GM18519 (cell line): ENCODE results near the gene CIDEC.
"Not testable (repeated sequence)": the region's sequence is repeated elsewhere in the genome, so short reads cannot be mapped to it uniquely, and the experiment has no call there.

Experiments
- ATAC-seq: cut with Tn5 transposase; IDR thresholded peaks from one replicate; pipeline ENCODE4 v1.9.1; 2021; ENCODE audit warnings: mild to moderate bottlenecking, moderate library complexity; ENCODE audit not compliant: unreplicated experiment, low FRiP score

Gene CIDEC

DNA sequence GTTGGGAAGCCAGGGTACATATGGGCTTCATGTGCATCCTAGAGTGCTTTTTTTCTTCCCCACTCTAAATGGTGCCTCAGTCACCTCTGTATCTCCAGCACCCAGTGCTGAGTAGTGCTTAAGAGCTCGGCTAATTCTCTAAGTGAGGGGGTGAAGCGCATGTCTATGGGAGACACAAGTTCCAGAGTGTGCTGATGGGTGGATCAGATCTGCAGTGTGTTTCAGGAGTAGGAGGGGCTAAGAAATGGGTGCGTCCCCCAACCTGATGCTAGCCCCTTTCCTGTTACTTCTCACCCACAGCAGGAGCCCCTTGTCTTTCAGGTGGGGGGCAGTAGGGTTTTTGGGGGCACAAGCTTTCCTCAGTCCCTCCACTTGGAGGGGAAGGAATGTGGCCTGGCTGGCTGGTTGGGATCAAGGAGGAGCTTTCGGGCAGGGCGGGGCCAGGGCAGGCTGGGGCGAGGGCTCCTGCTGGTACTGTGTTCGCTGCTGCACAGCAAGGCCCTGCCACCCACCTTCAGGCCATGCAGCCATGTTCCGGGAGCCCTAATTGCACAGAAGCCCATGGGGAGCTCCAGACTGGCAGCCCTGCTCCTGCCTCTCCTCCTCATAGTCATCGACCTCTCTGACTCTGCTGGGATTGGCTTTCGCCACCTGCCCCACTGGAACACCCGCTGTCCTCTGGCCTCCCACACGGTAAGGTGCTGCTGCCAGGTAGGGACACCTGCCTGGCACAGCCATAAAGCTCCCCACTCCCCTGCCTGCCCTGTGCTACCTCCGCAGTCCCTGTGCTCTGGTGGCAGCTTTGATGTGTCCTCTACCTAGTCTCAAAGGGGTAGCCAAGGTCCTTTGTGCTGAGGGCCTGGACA is 22.6 kb upstream of the CIDEC start, which contains the start of gene IL17RE:
IL17RE (plus strand) TSS at position 477 of the 866 bp plus-strand sequence; CDS start at position 562, 85 bp downstream.
- ATAC-seq, result no peak

DNA sequence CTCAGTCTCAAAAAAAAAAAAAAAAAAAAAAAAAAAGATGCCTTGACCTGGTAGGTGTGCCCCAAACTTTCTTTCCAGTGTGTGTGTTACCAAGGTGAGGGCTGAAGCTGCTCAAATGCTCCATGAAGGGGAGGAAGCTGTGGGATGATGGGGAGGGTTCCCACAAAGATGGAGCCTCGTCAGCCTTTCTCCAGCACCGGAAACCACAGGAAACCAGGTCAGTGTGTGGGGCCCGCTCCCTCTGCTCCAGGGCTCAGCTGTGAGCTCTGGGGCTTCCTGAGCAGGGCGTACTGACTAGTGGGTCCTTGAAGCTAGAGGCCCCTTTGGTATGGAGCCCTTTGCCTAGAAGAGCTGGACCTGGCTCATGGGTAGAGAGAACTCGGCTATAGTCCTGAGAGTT is 21.9 kb upstream of the CIDEC start:
- no peak for ATAC-seq

DNA sequence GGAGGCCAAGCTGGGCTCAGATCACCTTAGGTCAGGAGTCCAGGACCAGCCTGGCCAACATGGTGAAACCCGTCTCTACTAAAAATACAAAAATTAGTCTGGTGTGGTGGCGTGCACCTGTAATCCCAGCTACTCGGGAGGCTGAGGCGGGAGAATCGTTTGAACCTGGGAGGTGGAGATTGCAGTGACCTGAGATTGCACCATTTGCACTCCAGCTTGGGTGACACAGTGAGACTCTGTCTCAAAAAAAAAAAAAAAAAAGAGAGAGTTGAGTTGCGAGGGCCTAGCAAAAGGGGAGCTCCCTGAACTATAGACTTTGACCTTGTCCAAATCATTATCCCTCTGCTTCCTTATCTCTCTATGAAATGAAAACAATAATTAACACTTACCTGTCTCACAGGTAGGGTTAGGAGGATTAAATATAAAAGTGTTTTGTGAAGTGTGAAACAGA is 20.9 kb upstream of the CIDEC start:
- ATAC-seq, result not testable (repeated sequence)

DNA sequence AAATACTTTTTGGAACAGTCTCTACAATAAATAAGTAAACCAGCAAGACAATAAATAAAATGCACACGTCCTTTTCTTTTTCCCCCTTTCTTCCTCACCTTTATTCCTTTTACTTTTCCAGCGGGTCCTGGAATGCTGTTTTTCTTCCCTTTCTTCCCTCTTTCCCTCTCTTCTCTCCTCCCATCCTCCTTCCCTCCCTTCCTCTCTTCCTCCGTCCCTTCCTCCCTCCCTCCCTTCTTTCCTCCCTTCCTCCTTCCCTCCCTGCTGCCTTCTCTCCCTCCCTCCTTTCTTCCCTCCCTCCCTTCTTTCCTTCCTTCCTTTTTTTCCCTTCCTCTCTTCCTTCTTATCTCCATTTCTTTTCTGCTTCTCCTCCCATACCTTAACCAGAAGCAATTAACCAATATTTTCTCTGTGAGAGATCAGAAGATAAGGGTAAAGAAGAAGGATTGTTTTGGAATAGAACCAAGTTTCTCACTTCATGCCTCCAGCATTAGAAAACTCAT is 19.3 kb upstream of the CIDEC start:
- no peak for ATAC-seq

DNA sequence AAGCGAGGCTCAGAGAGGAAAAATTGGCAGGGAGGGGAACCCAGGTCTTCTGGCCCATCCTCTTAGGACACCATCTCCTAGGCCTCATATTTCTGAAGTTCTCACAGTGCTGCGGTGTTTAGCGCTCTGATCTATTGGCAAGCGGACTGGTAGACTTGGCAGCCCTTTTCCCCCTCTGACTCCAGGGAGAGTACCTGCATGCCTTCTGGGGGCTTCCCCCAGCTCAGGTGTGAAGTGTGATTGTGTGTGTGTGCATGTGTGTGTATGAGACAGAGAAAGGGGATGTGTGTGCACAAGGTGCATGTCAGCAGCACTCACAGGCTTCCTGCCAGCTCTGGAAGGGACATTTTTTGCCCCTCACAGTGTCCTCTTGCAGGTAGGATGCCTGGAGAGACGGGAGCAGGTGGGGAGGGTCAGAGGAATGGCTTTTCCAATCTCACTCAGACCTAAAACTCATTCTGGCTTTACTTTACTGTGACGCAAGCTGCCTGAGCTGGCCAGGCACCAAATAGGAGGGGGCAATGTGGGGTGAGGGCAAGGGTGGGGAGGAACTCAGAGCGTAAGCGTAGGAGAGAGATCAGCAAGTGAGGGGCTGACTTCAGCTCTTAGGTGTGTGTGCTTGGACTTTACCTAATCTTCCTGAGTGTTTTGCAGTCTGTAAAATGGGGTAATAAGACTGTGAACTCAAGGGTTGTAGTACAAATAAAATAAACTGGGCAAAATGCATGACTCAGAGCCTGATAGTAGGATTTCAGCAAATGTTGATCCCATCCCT is 18.6 kb upstream of the CIDEC start:
- no peak for ATAC-seq

DNA sequence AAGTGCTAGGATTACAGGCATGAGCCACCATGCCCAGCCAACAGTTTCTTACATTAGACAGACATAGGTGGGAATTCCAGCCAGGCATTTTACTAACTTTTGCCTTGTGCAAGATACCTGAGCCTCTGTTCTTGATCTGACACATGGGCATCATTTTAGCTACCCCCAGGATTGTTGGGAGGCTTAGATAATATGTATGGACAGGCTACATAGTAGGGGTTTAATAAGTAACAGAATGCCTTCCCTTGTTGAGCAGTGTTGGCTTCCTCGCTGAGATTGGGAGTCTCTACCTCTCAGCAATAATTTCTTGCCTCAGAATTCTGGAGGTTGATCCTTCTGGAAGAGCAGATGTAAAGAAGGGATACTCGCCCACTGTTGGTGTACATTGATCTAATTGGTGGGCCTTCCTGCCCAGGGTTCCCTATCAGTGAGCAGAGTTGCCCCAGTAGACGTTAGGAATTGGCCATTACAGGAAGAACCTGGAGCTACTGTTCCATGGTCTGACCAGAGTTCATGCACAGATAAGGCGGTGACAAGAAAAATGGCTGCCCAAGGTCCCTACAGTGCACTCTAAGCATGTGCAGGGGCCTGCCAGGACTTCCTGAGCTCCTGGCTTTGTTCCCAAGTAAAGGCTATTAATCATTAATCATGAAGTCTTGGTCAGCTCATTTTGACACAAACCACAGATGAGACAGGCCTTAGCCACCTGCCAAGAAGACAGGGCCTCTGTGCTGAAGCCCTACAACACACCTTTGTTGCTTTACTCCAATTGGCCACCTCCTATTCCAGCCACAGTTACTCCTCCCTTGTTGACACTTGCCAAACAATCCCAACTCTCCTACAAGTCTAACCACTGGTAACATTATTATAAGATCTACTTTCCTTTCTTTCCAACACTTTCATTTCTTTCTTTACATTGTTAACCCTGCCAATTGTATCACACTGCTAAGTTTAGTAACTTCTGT is 17.6 kb upstream of the CIDEC start:
- no peak for ATAC-seq

DNA sequence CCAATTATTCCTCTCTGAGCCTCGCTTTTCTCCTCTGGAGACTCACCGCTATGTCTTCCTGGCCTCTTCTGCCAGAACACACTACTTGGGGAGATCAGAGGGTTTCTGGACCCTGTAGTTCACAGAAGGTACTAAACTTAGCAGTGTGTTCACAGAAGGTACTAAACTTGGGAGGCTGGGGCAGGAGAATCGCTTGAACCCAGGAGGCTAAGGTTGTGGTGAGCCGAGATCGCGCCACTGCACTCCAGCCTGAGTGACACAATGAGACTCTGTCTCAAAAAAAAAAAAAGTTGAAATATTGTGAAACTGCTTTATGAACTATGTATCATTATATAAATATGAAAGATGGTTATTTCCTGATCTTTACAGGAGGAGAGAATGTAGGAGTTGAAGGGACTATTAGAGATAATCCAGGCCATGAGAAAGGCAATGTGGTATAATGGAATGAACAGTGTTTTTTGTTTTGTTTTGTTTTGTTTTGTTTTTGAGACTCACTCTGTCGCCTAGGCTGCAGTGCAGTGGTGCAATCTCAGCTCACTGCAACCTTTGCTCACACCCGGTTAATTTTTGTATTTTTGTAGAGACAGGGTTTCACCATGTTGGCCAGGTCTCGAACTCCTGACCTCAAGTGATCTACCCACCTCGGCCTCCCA is 16.8 kb upstream of the CIDEC start:
- not testable (repeated sequence) for ATAC-seq

DNA sequence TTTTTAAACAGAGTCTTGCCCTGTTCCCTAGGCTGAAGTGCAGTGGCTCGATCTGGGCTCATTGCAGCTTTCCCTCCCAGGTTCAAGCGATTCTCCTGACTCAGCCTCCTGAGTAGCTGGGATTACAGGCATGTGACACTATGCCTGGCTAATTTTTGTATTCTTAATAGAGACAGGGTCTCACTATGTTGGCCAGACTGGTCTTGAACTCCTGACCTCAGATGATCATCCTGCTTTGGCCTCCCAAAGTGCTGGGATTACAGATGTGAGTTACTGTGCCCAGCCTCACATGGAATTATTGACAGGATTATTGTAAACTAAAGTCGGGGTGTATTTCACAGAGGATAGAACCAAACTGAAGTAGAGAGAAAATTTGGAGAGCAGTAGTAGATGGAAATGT is 15.7 kb upstream of the CIDEC start:
- ATAC-seq, result not testable (repeated sequence)

DNA sequence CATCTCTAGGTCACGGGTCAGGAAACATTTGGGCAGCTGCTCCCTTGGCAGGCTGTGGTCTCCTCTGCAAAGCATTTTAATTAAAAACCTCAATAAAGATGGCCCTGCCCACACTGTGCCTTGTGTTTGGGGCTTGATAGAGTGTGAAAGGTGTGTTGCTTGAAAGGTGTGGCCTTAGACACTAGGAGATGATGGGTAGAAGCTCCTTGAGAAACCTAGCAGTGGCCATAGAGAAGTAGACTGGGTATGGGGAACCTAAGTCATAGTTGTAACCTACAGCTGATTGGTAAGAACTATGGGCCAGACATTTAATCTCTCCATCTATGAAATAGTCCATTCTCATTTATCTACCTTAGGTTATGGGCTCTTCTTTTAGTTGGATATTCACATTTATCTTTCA is 13.7 kb upstream of the CIDEC start:
- no peak for ATAC-seq

DNA sequence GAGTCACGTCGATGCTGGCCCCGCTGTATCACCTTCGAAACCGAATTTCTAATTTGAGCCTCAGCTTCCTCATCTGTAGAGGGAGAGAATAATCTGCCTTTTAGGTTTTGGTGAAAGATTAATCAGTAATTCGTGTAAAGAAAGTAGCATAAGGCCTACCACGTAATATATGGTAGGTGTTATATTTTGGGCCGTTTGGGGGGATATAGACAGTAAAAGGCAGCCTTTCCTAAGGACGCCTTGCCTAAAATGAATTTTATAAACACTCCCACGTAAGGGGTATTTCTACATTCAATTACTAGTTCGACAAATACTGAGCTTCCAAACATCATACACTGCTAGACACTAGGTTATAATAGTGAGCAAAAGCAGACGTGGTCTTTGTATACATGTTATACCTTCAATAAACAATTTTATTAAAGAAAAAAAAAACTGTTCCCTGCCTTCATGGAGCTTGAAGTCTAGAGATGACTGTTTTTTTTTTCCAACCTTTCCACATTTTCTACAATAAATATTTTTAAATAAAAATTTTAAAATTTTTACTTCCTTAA is 11.1 kb upstream of the CIDEC start:
- ATAC-seq, result no peak

DNA sequence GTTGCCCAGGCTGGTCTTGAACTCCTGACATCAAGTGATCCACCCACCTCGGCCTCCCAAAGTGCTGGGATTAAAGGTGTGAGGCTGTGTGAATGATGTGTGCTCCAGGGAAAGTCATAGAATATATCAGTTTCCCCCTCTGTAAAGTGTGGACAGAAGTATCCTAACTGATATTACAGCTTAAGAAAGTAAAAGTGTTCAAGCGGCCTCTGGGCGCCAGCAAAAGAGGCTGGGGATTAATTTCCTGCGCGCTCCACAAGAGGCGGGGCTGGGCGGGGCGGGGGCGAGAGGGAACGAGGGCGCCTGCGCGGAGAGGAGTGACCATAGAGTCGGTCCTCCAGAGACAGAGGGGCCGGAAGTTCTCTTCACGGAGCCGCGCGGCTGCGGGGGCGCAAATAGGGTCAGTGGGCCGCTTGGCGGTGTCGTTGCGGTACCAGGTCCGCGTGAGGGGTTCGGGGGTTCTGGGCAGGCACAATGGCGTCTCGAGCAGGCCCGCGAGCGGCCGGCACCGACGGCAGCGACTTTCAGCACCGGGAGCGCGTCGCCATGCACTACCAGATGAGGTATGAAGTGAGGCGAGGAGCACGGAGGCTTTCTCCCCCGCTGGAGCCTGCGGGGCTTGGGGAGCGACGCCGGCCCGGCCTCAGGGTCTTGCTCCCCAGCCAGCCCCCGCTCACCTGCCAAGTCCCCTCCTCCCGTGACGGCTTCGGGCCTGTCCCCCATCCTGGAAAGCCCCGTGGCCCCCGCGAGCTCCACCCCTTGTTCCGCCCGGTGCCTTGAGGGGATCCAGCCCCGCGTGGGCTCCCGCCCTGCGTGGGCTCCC is 10.4 kb upstream of the CIDEC start, which contains the start of gene JAGN1:
JAGN1 (plus strand) TSS at position 362 of the 823 bp plus-strand sequence; CDS start at position 475, 113 bp downstream.
- ATAC-seq, result peak; percentile 49

DNA sequence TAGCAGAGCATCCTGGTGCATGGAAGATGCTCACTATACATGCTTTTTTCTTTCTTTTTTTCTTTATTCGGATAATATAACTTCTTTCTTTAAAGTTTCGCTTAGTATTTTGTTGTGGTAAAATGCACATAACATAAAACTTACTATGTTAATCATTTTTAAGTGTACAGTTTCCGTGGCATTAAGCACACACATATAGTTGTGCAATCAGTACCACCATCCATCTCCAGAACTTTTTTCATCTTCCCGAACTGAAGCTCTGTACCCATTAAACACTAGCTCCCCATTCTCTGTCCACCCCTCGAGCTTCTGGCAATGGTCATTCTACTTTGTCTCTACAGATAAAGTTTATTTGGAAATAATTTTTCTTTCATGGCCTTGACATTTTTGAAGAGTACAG is 9.4 kb upstream of the CIDEC start:
- no peak for ATAC-seq

DNA sequence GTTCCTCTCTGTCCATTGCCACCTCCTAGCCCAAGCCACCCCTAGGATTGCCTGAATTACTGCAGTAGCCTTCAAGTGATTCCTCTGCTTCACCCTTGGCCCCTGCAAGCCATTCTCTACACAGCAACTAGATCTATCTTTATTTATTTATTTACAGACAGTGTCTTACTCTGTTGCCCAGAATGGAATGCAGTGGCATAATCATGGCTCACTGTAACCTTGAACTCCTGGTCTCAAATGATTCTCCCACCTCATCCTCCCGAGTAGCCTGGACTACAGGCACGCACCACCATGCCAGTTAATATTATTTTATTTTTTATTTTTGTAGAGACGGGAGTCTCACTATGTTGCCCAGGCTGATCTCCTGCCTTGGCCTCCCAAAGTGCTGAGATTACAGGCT is 8.5 kb upstream of the CIDEC start:
- no peak for ATAC-seq

DNA sequence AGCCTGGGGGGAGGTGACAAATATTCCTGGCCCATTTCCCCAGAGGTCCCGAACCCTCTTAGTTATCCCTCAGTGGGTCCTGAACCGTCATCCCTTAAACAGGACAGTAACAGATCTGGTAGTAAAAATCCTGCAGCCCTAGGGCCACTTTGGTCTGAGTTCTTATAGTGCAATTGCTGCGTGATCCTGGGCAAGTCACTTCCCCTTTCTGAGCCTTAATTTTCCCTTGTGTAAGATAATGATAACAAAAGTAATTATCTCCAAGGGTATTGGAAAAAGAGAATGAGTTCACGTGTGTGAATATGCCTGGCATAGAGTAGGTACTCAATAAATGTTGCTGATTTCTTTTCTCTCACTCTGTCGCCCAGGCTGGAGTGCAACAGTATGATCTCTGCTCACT is 7.4 kb upstream of the CIDEC start:
- ATAC-seq, result no peak

DNA sequence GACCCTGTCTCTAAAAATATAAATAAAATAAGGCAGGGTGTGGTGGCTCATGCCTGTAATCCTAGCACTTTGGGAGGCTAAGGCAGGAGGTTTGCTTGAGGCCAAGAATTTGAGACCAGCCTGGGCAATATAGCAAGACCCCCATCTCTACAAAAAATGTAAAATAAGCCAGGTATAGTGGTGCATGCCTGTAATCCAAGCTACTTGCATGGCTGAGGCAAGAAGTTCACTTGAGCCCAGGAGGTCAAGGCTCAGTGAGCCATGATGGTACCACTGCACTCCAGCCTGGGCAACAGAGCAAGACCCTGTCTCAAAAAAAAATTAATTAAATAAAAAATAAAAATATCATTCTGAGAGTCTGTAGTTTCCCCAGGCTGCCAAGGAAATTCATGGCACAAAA is 6.3 kb upstream of the CIDEC start:
- no peak for ATAC-seq

DNA sequence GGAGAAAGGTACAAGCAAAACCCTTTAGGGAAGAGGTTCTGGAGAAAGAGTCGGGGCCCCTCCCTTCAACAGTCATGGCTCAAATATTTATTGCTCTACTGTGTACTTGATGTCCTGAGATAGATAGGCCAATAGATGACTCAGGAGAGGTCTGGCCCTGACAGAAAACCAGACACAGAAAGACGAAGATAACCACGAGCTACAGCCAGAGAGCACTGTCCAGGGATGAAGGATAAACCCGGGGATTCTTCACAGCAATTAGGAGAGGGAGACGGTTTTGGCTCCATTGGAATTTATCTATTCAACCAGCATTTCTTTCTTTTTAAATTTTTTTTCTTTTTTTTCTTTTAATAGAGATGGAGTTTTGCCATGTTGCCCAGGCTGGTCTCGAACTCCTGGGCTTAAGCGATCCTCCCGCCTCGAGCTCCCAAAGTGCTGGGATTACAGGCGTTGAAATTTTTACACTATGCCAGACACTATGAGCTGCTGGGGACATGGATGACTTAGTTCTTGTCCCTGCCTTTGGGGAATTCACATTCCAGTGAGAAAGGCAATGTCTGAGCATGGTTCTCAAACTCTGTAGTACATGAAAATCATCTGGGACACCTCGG is 4.6 kb upstream of the CIDEC start:
- no peak for ATAC-seq

DNA sequence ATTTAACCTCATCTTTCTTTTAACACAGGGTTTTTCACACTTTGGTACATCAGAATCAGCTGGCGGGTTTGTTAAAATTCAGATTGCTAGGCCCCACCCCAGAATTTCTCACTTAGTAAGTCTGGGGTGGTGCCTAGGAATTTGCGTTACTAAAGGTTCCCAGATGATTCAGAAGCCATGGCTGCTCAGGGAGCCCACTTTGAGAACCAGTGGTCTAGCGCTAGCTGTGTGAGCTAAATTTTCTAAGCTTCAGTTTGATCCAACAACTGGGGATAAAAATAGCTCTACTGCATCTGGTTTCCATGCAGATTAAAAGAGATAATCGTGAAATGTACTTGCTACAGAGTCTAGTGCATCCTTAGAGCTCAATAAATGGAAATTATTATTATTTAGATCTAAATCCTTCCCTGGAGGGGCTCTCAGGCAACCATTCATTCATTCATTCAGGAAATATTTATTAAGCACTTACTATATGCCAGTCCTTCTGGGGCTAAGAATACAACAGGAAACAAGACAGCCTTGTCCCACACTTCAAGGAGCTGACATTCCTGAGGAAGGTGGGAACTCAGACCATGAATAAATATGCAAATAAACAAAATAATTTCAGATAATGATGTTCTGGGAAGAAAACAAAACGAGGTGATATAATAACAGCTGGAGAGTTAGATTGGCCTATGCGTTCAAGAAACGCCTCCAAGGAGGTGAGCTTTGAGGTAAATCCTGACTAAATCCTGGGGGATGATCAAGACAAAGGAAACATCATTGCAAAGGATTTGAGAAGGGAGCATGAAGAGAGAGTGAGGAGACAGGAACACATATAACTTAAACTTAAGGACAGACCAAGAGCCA is 3.9 kb upstream of the CIDEC start:
- no peak for ATAC-seq
